ENCODE data around the gene MOB1B.

Gene MOB1B

DNA sequence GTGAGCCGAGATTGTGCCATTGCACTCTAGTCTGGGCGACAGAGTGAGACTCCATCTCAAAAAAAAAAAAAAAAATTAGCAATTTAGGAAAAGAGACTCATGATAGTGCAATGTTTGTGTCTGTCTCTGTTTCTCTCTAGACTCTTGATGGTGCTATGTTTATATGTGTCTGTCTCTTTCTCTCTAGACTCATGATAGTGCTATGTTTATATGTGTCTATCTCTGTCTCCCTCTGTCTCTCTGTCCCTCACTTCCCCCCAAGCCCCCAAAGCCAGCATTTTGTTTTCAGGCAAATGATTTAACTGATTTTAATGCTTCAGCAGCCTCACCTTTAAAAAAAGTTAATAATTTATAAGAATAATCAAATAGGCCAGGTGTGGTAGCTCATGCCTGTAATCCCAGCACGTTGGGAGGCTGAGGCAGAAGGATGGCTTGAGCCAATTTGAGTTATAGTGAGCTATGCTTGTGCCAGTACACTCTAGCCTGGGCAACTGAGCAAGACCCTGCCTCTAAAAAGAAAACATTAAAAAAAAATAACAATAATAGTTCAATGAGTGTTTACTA lies 6.9 kb downstream of the MOB1B start:
- H3K27ac ChIP-seq, result no peak overlapping the region
- H3K4me3 ChIP-seq, result no peak overlapping the region

DNA sequence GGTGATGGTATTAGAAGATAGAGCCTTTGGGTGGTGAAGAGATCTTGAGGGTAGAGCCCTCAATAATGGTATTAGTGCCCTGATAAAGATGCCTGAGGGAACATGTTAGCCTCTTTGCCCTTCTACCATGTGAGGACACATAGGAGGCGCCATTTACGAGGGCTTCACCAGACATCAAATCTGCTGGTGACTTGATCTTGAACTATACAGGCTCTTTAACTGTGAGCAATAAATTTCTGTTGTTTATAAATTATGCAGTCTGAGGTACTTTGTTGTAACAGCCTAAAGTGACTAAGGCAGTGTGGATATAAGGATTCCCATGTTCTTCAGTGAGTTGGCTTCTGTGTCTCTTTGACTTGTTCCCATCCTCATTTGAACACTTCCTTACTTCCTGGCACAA lies 11.8 kb downstream of the MOB1B start:
- Histone ChIP-seq H3K4me3 (no peak overlapping the region), H3K27ac (no peak overlapping the region)

DNA sequence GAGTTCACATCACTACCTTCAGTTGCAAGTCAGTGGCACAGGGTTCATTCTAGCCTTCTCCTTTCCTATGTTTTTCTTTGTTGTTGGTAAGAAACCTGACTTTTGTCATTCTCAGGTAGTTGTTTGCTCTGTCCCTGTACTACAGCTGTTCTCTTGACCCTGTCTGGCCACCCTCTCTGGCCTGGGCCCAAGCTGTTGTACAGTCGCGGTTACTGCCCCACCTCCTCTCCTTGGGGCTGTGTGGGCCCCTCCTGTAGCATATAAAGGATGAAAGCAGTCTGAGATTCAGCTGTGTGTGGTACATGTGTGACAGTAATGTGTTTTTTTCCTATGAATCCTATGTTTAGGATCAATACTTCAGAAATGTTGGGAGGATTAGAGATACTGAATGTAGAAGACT lies 12.5 kb downstream of the MOB1B start:
- H3K27ac ChIP-seq, result no peak overlapping the region
- H3K4me3 ChIP-seq, result no peak overlapping the region

DNA sequence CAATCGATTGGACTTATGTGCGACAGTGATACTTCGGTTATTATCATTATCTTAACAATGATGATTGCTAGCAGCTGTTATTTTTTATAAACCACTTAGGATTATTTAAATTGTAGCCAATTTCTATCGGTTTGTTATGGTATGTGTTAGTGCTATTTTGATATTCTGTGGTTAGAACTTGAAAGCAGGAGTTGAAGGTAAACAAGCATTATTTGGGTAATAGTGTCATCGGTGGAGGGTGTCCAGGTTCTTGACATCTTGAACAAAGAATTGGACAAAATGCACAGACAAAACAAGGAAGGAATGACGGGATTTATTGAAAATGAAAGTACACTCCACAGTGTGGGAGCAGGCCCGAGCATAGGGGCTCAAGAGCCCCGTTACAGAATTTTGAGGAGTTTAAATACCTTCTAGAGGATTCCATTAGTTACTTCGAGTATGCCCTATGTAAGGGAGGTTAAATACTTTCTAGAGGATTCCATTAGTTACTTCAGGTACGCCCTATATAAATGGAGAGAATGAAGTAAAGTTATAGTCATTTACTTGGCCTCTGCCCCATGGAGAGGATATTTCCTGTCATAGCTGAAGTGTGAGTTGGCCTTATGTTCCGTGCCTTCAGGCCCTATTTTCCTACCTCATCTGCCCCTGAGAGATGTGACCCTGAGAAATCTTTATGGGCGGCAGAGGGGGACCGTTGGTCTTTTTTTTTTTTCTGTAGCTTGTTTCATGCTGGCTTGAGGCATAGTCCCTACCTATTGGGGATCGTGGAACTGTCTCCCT lies 13.1 kb downstream of the MOB1B start:
- Histone ChIP-seq H3K4me3 (no peak overlapping the region), H3K27ac (no peak overlapping the region)

DNA sequence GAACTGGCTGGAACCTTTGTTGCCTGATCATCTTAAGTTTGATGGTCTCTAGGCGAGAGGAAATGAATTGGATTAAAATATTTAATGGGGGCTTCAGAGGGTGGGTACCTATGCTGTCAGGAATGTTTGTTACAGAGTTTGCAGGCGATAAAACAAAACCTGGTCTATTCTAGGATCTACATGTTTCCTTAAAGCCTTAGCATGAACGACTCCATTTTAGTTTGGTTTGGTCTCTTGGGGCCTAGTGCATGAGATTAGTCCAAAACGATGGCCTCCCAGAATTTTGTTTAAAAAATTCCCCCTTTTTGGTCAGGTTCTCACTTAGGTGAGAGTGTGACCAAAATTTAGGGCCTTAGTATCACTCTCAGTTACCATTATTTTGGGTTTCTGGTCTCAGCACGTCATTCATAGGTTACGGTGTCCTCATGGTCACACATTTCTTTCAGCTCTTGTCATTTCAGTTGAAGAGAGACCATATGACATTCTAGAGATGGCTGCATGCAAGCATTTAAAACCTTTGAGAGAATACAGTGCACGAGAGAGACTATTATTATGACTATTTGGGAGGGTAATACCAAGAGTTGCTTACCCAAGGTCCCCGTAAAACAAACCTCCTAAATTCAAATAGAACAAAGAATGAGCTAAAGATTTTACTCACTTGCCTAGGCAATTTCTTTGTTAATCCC lies 13.8 kb downstream of the MOB1B start:
- Histone ChIP-seq H3K27ac (no peak overlapping the region), H3K4me3 (no peak overlapping the region)

DNA sequence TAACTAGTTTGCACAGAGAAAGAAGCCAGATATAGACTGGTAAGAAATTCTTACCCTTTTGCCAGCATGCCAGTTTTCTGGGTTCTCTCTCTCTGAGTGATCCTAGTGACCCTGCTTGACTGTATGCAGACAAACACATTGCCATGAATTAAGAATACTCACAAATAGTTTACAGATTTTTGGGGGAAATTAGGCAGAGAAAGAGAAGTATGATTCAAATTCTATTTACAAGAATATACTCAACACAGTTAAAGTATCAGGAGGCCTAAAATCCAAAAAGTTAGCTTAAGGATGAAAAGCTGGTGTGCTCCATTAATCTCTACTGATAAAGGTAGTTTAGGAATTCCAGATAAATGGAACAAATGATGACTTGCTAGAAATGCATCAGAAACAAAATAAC lies 18.4 kb downstream of the MOB1B start:
- no peak overlapping the region for H3K27ac ChIP-seq
- no peak overlapping the region for H3K4me3 ChIP-seq

DNA sequence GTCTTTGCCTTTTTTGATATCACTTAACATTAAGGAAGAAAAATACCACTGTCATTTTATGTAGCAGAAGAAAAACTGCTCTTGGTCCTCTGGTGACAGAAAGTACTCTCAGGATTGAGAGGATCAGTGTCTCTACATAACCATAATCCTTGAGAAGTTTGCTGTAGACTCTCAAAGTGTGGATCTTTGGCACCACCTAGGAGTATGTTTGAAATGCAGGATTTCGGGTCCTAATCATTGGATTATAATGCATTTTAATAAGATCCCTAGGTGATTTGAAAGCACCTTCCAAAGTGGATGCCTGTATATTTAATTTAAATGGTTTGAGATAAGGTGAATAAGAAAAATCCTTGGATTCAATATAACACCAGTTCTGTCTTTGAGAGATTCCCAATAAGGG lies 23.2 kb downstream of the MOB1B start:
- Histone ChIP-seq H3K27ac (no peak overlapping the region), H3K4me3 (no peak overlapping the region)

DNA sequence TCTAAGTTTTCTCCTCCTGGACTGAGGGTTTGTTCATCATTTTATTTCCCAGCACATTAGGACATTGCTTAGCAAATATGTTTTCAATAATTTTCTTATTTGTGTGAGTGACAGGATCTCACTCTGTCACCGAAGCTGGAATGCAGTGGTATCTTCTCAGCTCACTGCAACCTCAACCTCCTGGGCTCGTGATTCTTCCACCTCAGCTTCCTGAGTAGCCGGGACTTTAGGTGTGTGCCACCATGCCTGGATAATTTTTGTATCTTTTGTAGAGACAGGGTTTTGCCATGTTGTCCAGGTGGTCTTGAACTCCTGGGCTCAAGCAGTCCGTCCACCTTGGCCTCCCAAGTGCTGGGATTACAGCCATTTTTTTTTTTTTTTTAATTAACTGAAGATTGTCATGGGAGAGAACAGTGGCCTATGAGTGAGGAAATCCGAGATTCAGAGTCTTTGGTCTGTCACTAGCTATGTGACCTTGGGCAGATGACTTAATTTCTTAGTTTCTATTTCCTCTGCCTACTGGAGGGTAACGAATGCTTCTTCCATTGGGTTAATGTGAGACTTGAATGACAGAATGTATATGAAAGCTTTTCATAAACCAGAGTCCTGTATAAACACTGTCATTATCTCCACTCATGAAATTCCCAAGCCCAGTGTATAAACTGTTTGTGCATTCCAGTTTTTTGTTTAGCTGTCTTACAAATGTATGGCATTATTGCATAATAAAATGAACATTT lies 23.9 kb downstream of the MOB1B start:
- no peak overlapping the region for H3K4me3 ChIP-seq
- no peak overlapping the region for H3K27ac ChIP-seq

DNA sequence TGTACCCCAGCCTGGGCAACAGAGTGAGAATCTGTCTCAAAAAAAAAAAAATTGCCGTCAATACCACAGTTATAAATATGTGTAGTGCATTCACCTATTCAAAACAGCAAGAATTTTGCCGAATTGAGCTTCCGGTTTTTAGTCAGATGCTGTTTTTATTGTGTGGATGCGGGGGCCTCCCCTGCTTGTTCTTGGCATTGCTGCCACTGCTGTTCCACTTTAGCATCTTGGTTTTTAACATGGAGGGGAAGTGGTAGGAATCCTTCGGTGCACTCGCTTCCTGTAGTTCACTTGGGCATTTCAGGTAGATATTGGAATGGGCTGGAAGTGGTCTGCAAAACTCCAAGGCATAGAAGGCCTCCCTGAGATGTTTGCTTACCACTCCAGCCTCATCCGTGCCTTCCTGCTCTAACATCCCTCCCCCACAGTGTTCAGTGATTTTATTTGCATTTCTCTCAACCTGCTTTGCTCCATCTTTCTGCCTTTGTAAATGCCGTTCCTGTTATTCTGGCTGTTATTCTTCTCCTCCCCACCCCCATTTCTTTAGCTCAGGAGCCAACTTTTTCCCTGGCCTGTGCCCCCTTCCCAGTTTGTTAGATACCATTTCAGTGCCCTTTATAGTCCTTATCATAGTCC lies 25.5 kb downstream of the MOB1B start:
- no peak overlapping the region for H3K27ac ChIP-seq
- H3K4me3 ChIP-seq, result no peak overlapping the region

DNA sequence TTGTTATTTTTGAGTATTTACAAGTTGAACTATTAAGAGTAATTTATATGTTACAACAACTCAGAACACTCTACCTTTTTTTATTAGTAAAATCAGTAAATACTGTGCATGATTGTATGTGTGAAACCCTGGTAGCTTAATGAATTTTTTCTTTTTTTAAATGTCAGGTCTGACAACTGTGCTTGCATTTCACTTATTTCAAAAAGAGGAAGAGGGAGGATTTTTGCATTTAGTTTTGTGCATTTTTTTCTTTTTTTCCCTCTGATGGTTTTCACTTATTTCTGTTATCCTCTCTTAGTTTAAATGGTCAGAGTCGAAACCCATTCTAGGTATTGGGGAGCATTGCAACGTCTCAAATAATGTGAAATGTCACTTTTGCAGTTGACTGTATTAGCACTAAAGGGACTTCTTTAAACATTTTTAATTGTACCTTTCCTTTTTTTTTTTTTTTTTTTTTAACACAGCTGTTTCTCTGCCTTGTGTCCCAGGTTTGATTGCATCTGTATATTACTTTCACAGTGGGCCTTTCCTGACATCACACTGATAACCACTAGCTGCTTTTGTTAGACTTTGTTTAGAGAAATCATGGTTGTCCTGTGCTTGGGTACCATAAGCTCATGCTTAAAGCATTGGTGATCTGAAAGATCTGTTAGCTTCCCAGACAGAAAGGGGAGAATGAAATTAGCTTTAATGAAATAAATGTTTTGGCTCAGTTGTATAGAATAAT lies 28.5 kb downstream of the MOB1B start:
- H3K4me3 ChIP-seq, result no peak overlapping the region
- no peak overlapping the region for H3K27ac ChIP-seq

DNA sequence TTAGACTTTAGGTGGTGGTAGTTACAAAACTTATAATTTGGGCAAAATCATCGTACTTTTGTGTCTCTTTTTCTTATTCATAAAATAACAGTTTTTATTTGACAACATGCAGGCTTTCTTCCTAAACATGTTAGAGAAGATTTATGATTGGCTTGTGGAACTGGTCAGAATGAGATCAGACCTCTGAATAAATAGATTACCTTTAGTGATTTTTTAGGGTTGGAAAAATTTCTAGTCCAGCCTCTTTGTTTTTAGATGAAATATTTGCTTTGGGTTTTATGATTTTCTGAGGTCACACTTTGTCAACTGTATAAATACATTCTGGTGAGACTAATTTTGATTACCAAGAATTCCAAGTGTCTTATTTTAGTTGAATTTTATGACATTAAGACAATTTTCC lies 29.2 kb downstream of the MOB1B start:
- Histone ChIP-seq H3K27ac (no peak overlapping the region), H3K4me3 (no peak overlapping the region)

DNA sequence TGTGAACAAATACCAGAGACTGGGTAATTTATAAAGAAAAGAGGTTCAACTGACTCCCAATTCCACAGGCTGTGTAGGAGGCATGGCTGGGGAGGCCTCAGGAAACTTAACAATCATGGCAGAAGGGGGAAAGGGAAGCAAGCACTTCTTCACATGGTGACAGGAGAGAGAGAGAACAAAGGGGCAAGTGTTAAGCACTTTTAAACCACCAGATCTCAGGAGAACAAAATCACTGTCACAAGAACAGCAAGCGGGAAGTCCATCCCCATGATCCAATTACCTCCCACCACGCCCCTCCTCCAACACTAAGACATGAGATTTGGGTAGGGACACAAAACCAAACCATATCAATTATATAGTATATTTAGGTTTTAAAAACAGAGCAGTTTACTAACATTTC lies 30.8 kb downstream of the MOB1B start:
- Histone ChIP-seq H3K4me3 (no peak overlapping the region), H3K27ac (no peak overlapping the region)

DNA sequence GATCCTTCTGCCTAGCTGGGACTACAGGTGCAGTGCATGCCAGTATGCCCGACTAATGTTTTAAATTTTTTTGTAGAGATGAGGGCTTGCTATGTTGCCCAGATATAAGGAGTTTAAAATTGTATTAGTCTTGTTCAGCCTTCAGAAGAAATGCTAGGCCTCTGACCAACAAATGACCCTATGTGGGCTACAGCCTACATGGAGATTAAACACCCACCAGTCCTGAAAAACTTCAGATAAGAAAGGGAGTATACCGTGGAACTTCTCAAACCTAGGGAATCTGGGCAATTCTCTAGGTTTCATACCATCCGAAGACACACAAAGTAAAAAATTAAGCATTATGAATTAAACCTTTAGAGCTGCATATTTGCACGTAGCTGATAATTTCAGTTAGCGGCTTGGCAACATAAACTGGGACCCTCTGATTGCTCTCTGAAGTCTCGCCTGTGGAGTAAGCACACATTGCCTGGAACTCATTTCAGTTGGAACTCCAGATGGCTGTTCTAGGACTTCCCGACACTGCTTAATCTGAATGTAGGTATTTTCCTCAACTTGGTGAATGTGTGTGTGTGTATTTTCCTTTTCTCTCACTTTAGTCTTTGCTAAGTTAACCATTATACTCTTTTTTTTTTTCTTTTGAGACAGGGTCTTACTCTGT lies 33.0 kb downstream of the MOB1B start:
- Histone ChIP-seq H3K4me3 (no peak overlapping the region), H3K27ac (no peak overlapping the region)

DNA sequence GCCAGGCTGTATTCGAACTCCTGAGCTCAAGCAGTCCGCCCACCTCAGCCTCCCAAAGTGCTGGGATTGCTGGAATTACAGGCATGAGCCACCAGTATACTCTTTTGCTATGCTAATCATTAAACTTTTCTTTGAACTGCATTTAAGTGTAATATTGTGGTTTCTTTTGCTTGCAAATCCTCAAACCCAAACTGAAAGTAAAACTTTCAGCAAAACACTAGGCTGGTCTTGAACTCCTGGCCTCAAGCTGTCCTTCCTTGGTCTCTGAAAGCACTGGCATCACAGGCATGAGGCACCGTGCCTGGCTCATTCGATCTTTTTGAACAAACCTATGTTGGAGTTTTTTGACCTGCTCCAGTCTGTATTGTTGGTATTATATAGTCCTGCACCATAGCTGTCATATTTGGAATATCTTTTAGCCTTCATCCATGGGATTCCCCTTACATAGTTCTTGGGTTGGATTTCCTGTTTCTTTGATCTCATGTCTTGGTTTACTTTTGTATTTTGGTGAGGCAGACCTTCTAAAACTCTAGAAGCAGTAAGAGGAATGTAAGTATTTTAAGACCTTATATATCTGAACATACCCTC lies 34.1 kb downstream of the MOB1B start:
- Histone ChIP-seq H3K4me3 (no peak overlapping the region), H3K27ac (no peak overlapping the region)

DNA sequence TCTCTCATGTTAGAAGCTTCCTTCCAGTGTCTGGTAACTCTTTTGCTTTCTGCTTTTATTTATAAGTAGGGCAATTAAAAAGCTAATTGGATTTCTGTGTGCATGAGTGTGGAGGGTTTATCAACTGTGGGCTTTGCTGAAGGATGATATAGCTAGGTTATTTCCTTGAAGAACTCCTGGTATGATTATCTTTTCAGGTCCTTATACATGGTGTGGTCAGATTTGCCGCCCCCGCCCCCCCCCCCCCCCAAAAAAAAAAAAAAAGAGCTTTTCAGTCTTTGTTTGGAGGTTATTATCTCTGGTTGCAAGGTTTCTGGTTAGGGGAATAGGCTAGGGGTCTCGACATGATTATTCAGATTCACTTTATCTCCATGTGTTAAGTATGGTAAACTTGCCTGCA lies 35.9 kb downstream of the MOB1B start:
- Histone ChIP-seq H3K27ac (no peak overlapping the region), H3K4me3 (no peak overlapping the region)

DNA sequence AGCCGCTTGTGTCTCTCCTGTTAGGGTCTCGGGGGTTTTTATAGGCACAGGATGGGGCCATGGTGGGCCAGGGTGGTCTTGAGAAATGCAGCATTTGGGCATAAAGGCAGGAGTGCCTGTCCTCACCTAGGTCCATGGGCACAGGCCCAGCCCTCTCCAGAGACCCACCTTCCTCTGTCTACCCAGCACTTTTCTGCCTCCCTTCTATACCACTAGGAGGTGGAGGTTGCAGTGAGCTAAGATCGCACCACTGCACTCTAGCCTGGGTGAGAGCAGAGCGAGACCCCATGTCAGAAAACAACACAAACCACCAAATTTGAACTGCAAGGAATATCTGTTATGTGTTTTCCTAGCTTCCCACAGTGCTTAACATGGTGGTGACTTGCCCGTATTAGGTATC lies 38.0 kb downstream of the MOB1B start:
- no peak overlapping the region for H3K4me3 ChIP-seq

DNA sequence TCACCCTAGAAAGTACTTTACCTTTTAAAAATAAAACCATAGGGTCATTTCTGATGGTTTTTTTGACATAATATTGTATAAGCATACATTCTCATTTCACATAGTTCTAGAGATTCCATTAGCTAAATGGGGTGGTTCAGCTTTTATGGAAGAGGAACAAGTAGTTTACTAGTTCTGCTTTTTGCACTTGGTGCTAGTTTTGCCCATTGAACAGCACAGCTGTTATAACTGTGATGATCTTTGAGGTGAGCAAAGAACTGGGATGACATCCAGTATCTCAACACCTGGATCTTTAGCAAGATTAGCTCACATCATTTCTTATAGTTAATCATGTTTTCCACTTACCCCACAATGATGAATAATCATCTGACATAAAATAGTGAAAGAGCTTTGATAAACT lies 40.9 kb downstream of the MOB1B start:
- peak overlapping the region in 3 of 21 experiments; percentile 36 to 76 (median 37) for H3K27ac ChIP-seq

More for the DNA sequence above, 38.0 kb downstream of the MOB1B start:
- no peak overlapping the region for H3K27ac ChIP-seq

DNA sequence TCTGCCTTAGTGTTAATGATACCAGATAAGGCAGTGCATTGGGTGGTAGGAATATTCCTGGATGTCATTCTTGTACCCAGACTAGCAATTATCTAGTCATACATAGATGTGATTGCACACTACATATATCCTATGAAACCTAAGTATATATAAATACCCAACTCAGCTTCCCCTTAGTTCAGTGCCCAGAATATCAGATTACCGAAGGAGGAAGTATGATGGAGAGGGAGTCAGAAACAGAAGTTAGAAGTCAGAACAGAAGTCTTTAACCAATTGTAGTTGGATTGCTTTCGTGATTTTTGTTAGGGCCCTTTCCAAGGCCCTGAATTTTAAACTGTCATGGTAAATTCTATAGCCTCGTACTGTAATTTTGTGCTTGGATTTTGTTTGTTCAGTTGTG lies 42.9 kb downstream of the MOB1B start:
- H3K27ac ChIP-seq, result peak overlapping the region in 3 of 21 experiments; percentile 52 to 64 (median 55)
- H3K4me3 ChIP-seq, result no peak overlapping the region

More for the DNA sequence above, 40.9 kb downstream of the MOB1B start:
- no peak overlapping the region for H3K4me3 ChIP-seq

Data from skin epidermis (tissue), 12 donors.